ENCODE measurements around the gene MRPL28.

The MRPL28 gene

DNA sequence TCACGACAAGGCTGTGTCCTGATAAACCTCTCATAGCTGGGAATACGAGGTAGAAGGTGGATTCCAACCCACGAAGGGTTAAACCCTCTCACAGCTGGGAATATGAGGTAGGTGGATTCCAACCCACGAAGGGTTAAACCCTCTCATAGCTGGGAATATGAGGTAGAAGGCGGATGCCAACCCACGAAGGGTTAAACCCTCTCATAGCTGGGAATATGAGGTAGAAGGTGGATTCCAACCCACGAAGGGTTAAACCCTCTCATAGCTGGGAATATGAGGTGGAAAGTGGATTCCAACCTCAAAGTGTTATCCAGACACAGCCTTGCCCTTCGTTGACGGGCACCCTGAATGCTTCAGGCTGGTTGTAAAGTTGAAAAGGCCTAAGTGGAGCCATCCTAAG, 48.8 kb downstream of the MRPL28 start:
- no peak for TF ChIP-seq POLR2A (IDR thresholded peaks at IDR 0.05; ENCODE audit: low read depth, low read length)
- FAIRE-seq (no peak), DNase-seq (ENCODE audit: insufficient read length, low spot score) (no peak)

DNA sequence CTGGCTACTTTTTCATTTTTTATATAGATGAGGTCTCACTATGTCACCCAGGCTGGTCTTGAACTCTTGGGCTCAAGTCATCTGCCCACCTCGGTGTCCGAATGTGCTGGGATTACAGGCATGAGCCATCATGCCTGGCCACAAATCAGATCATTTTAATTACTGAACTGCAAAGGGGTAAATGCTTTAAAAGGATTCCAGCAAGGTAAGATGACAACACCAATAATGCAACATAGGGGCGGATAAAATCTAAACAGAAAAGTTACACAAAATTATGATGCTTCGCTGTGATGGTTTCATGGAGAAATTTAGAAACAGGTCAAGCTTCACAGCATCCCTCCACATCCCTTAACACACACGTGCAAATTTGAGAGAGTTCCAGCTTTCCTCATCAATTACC, 50.1 kb downstream of the MRPL28 start:
- TF ChIP-seq POLR2A (IDR thresholded peaks at IDR 0.05; ENCODE audit: low read depth, low read length), result no peak
- FAIRE-seq, result no peak
- no peak for DNase-seq (ENCODE audit: insufficient read length, low spot score)

DNA sequence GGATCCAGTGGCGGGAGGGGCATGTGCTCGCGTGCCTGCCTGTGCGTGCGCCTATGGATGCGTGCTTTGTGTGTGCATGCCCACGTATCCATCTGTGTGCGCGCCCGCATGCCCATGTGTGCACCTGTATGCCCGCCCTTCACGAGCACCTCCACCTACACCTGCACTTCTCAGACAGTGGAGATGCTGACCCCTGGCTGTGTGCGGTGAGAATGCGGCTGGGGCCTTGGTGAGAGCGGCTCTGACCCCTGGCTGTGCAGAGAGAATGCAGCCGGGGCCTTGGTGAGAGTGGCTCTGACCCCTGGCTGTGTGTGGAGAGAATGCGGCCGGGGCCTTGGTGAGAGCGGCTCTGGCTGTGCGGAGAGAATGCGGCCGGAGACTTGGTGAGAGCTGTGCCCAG, 51.7 kb downstream of the MRPL28 start:
- TF ChIP-seq POLR2A (IDR thresholded peaks at IDR 0.05; ENCODE audit: low read depth, low read length), result no peak
- FAIRE-seq (no peak), DNase-seq (ENCODE audit: insufficient read length, low spot score) (no peak)

DNA sequence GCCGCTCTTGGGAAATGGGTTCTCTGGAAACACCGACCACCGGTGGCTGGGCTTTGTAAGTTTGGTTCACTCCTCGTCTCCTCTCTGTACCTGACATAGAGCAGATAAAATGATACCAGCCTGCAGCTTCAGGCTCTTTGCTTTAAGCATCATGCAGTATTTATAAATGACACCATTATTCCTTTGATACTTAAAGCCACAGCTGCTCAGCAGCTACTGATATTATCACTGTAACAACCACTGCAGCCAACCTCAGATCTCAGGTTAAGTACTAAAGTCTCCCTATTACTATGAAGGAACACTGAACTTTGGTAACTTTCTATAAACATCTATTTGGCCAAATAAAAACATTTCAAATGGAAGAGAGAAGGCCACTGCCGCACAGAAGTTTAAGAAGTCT, 52.8 kb downstream of the MRPL28 start:
- DNase-seq (ENCODE audit: insufficient read length, low spot score) (no peak), FAIRE-seq (no peak)
- no peak for TF ChIP-seq POLR2A (IDR thresholded peaks at IDR 0.05; ENCODE audit: low read depth, low read length)

All from H54 (cell line).